Esophagus squamous epithelium (tissue), 4 donors: ENCODE data around the gene LNX2.

Experiments used
- CTCF ChIP-seq, 6 experiments: fragments of 450-650 bp in 4 of 6; fragments of 200-600 bp in 2 of 6; sonication (generic) in 2 of 6; IDR thresholded peaks; one replicate each; pipeline ENCODE4 v1.5.1; 2016 to 2019; ENCODE audit warnings: antibody characterized with exemption in 6 of 6, mild to moderate bottlenecking in 4 of 6, moderate library complexity in 4 of 6
- POLR2A ChIP-seq, 4 donors: fragments of 450-650 bp; IDR thresholded peaks; one replicate each; pipeline ENCODE4 v1.6.1; 2017; ENCODE audit warnings: antibody characterized with exemption in 4 of 4, mild to moderate bottlenecking in 4 of 4, moderate library complexity in 3 of 4

GRCh38 chr13:27599845-27600553 lies 20.3 kb downstream of the LNX2 start:
- TF ChIP-seq POLR2A (IDR thresholded peaks at IDR 0.05), result no peak
- no peak for TF ChIP-seq CTCF (IDR thresholded peaks at IDR 0.05)
